GM04504 (cell line): Measurements from ENCODE around the gene SSBP3.

Source experiments
- DNase-seq: peaks from one replicate; pipeline ENCODE4 v3.0.0-alpha.2; 2012; ENCODE audit warnings: low read depth

Gene SSBP3

GRCh38 chr1:54409156-54410142 lies 3.3 kb upstream of the SSBP3 start:
- no peak for DNase-seq

GRCh38 chr1:54408147-54409066 lies 2.2 kb upstream of the SSBP3 start:
- peak; percentile 69 for DNase-seq

- DNase-seq = peak; percentile 87
These were observed 1.4 kb upstream of the SSBP3 start for GRCh38 chr1:54407404-54408146.

- no peak for DNase-seq
These were observed 885 bp upstream of the SSBP3 start for GRCh38 chr1:54407154-54407403.

- DNase-seq = no peak
These were observed 298 bp downstream of the SSBP3 start for GRCh38 chr1:54405898-54406293.

GRCh38 chr1:54404939-54405897 lies 976 bp downstream of the SSBP3 start:
- DNase-seq = no peak

- no peak for DNase-seq
These were observed 1.9 kb downstream of the SSBP3 start for GRCh38 chr1:54404263-54404662.

GRCh38 chr1:54403808-54404261 lies 2.4 kb downstream of the SSBP3 start:
- no peak for DNase-seq

GRCh38 chr1:54403405-54403804 lies 2.8 kb downstream of the SSBP3 start:
- DNase-seq = no peak

GRCh38 chr1:54402896-54403295 lies 3.3 kb downstream of the SSBP3 start:
- DNase-seq = no peak

- DNase-seq = no peak
These were observed 4.4 kb downstream of the SSBP3 start for GRCh38 chr1:54401799-54402198.

- no peak for DNase-seq
These were observed 5.9 kb downstream of the SSBP3 start for GRCh38 chr1:54400329-54400728.

- DNase-seq = no peak
These were observed 6.4 kb downstream of the SSBP3 start for GRCh38 chr1:54399765-54400164.

- no peak for DNase-seq
These were observed 7.1 kb downstream of the SSBP3 start for GRCh38 chr1:54398963-54399528.

GRCh38 chr1:54397980-54398379 lies 8.2 kb downstream of the SSBP3 start:
- DNase-seq = no peak

GRCh38 chr1:54397090-54397591 lies 9.1 kb downstream of the SSBP3 start:
- DNase-seq = no peak

- no peak for DNase-seq
These were observed 9.8 kb downstream of the SSBP3 start for GRCh38 chr1:54396261-54396933.

GRCh38 chr1:54395281-54395934 lies 10.8 kb downstream of the SSBP3 start:
- DNase-seq = no peak

- no peak for DNase-seq
These were observed 12.1 kb downstream of the SSBP3 start for GRCh38 chr1:54394104-54394503.
